H1 (cell line): ENCODE data around the gene PRRX1. TPM values are rescaled to one million over a fixed set of nuclear protein-coding genes. Genes with fewer than 3 reads are reported as not detected.

Experiments
- CTCF ChIA-PET: fragments of 300-600 bp; sonication (Branson Sonifier 250); formaldehyde crosslinking; loops from one replicate; lab custom pipeline; 2021; ENCODE audit not compliant: partially characterized antibody; lab: Charles Lee
- POLR2A ChIA-PET: fragments of 300-600 bp; sonication (Branson Sonifier 250); formaldehyde crosslinking; loops from one replicate; lab custom pipeline; 2021; ENCODE audit warnings: inconsistent platforms; ENCODE audit not compliant: partially characterized antibody; lab: Charles Lee
- DNase-seq, 2 experiments: peaks; one replicate each; pipeline versions ENCODE4 v3.0.0 to v3.0.0-alpha.2; 2010 to 2022; ENCODE audit warnings: low spot score in 2 of 2, low read depth in 1 of 2, mixed read lengths in 1 of 2
- FAIRE-seq: peaks from 2 replicates; lab custom pipeline; 2011; peaks lifted over from hg19 to GRCh38; lab: Jason Lieb, UNC
- H2AFZ ChIP-seq: 2 replicates; pipeline ENCODE4 v1.8.1; 2012; ENCODE audit warnings: low read length, inconsistent platforms
- H2AK5ac ChIP-seq: 2 replicates; pipeline ENCODE4 v1.6.1; 2013; ENCODE audit warnings: low read depth, low read length
- H2BK120ac ChIP-seq: replicated peaks from 2 replicates; pipeline ENCODE3; 2013; ENCODE audit warnings: low read depth, low read length, inconsistent platforms
- H2BK12ac ChIP-seq: 2 replicates; pipeline ENCODE4 v1.6.1; 2013; ENCODE audit warnings: low read depth, low read length
- H2BK15ac ChIP-seq: 2 replicates; pipeline ENCODE4 v1.6.1; 2013; ENCODE audit warnings: low read length
- H2BK20ac ChIP-seq: 2 replicates; pipeline ENCODE4 v1.6.1; 2013; ENCODE audit warnings: low read length
- H2BK5ac ChIP-seq: 2 replicates; pipeline ENCODE4 v1.6.1; 2013; ENCODE audit warnings: low read depth, low read length
- H3K14ac ChIP-seq: 2 replicates; pipeline ENCODE4 v1.6.1; 2013; ENCODE audit warnings: inconsistent platforms; ENCODE audit not compliant: insufficient read length
- H3K18ac ChIP-seq: 2 replicates; pipeline ENCODE4 v1.6.1; 2013; ENCODE audit warnings: low read length; ENCODE audit errors: extremely low read depth
- H3K23ac ChIP-seq: 2 replicates; pipeline ENCODE4 v1.6.1; 2013; ENCODE audit warnings: inconsistent platforms; ENCODE audit not compliant: insufficient read length
- H3K23me2 ChIP-seq: 2 replicates; pipeline ENCODE4 v1.6.1; 2013; ENCODE audit warnings: low read depth, low read length
- H3K27ac ChIP-seq: 2 replicates; pipeline ENCODE4 v1.6.1; 2011; ENCODE audit warnings: low read depth, low read length, inconsistent platforms
- H3K27me3 ChIP-seq, 4 experiments: replicated peaks in 1 of 4; 1 replicate in 1 of 4; 2 replicates in 3 of 4; pipeline versions ENCODE4 v1.6.1 to v1.8.1; 2011 to 2013; ENCODE audit warnings: low read length in 3 of 4, mild to moderate bottlenecking in 3 of 4, inconsistent platforms in 2 of 4, mixed read lengths in 2 of 4, moderate library complexity in 1 of 4; ENCODE audit not compliant: control insufficient read depth in 3 of 4, insufficient read depth in 3 of 4; ENCODE audit errors: extremely low read depth in 1 of 4
- H3K36me3 ChIP-seq, 4 experiments: 2 replicates each; pipeline versions ENCODE4 v1.6.1 to v1.8.1; 2011 to 2013; ENCODE audit warnings: mild to moderate bottlenecking in 4 of 4, low read length in 3 of 4, moderate library complexity in 2 of 4, control low read depth in 1 of 4, inconsistent platforms in 1 of 4; ENCODE audit not compliant: insufficient read depth in 4 of 4, control insufficient read depth in 2 of 4
- H3K4ac ChIP-seq: replicated peaks from 2 replicates; pipeline ENCODE3; 2013; ENCODE audit warnings: low read length, low read depth, mixed read lengths, inconsistent platforms; ENCODE audit not compliant: insufficient read length
- H3K4me1 ChIP-seq, 4 experiments: replicated peaks in 1 of 4; 1 replicate in 1 of 4; 2 replicates in 3 of 4; pipeline versions ENCODE4 v1.6.1 to v1.8.1; 2011 to 2013; ENCODE audit warnings: low read length in 3 of 4, inconsistent platforms in 2 of 4, mixed read lengths in 1 of 4; ENCODE audit not compliant: insufficient read depth in 4 of 4, control insufficient read depth in 3 of 4
- H3K4me2 ChIP-seq, 2 experiments: 2 replicates each; pipeline versions ENCODE4 v1.6.1 to v1.8.1; 2011 to 2013; ENCODE audit warnings: low read depth in 2 of 2, low read length in 2 of 2, control low read depth in 1 of 2, inconsistent platforms in 1 of 2, mild to moderate bottlenecking in 1 of 2; ENCODE audit not compliant: insufficient read depth in 1 of 2
- H3K4me3 ChIP-seq, 4 experiments: fragments of 200-600, 300-600 bp in 1 of 4; sonication (generic), shearing (Covaris generic), sonication (Bioruptor Twin) in 1 of 4; 2 replicates each; pipeline versions ENCODE4 v1.5.1 to v1.8.1; 2011 to 2016; ENCODE audit warnings: low read length in 4 of 4, low read depth in 3 of 4, control low read depth in 2 of 4, inconsistent platforms in 2 of 4, mild to moderate bottlenecking in 2 of 4, mixed read lengths in 1 of 4, moderate library complexity in 1 of 4; ENCODE audit not compliant: insufficient read depth in 2 of 4; ENCODE audit errors: extremely low read depth in 1 of 4
- H3K56ac ChIP-seq: replicated peaks from 2 replicates; pipeline ENCODE3; 2013; ENCODE audit warnings: low read depth, mild to moderate bottlenecking, mixed read lengths, low read length, inconsistent platforms; ENCODE audit not compliant: insufficient read length
- H3K79me1 ChIP-seq: 2 replicates; pipeline ENCODE4 v1.6.1; 2013; ENCODE audit warnings: low read depth, low read length, control low read depth
- H3K79me2 ChIP-seq, 2 experiments: 2 replicates each; pipeline versions ENCODE4 v1.6.1 to v1.8.1; 2012 to 2013; ENCODE audit warnings: low read length in 2 of 2, mild to moderate bottlenecking in 2 of 2, inconsistent platforms in 1 of 2; ENCODE audit not compliant: insufficient read depth in 2 of 2, control insufficient read depth in 1 of 2
- H3K9ac ChIP-seq, 4 experiments: replicated peaks in 1 of 4; 1 replicate in 1 of 4; 2 replicates in 3 of 4; pipeline versions ENCODE4 v1.6.1 to v1.8.1; 2011 to 2013; ENCODE audit warnings: low read depth in 3 of 4, low read length in 3 of 4, control low read depth in 2 of 4, mild to moderate bottlenecking in 2 of 4, moderate library complexity in 2 of 4, inconsistent platforms in 1 of 4; ENCODE audit errors: extremely low read depth in 1 of 4
- H3K9me3 ChIP-seq, 2 experiments: 2 replicates each; pipeline versions ENCODE4 v1.6.1 to v1.8.1; 2012 to 2013; ENCODE audit warnings: mild to moderate bottlenecking in 2 of 2, moderate library complexity in 2 of 2, control low read depth in 1 of 2, inconsistent platforms in 1 of 2, low read depth in 1 of 2, low read length in 1 of 2, mixed read lengths in 1 of 2; ENCODE audit not compliant: insufficient read depth in 2 of 2
- H4K20me1 ChIP-seq, 2 experiments: replicated peaks in 1 of 2; 2 replicates each; pipeline versions ENCODE3 to v1.8.1; 2011 to 2013; ENCODE audit warnings: inconsistent platforms in 2 of 2, low read length in 2 of 2, mild to moderate bottlenecking in 1 of 2; ENCODE audit not compliant: insufficient read depth in 2 of 2, control insufficient read depth in 1 of 2
- H4K5ac ChIP-seq: 2 replicates; pipeline ENCODE4 v1.6.1; 2013; ENCODE audit warnings: low read length, low read depth, mixed read lengths, inconsistent platforms; ENCODE audit not compliant: insufficient read length
- H4K8ac ChIP-seq: 2 replicates; pipeline ENCODE4 v1.8.0; 2013; ENCODE audit warnings: mild to moderate bottlenecking, moderate library complexity, low read length, inconsistent platforms; ENCODE audit not compliant: insufficient read depth; ENCODE audit errors: extremely low read depth
- H4K91ac ChIP-seq: replicated peaks from 2 replicates; pipeline ENCODE3; 2013; ENCODE audit warnings: low read length, mixed read lengths, inconsistent platforms; ENCODE audit not compliant: insufficient read length
- BACH1 ChIP-seq: IDR thresholded peaks from 2 replicates; pipeline ENCODE4 v1.6.1; 2012; ENCODE audit warnings: low read length, improper control_type of control experiment
- FOSL1 ChIP-seq: IDR thresholded peaks from 2 replicates; pipeline ENCODE4 v1.6.1; 2011; ENCODE audit warnings: mild to moderate bottlenecking, low read depth, low read length, moderate library complexity; ENCODE audit not compliant: insufficient read depth
- POLR2AphosphoS5 ChIP-seq: IDR thresholded peaks from 2 replicates; pipeline ENCODE4 v1.6.1; 2011; ENCODE audit warnings: low read depth, low read length
- RAD21 ChIP-seq, 2 experiments: IDR thresholded peaks in 1 of 2; conservative IDR thresholded peaks in 1 of 2; 2 replicates each; pipeline ENCODE4 v1.6.1; 2011; ENCODE audit warnings: low read depth in 2 of 2, low read length in 2 of 2, improper control_type of control experiment in 1 of 2, inconsistent platforms in 1 of 2, mild to moderate bottlenecking in 1 of 2, moderate library complexity in 1 of 2
- RNF2 ChIP-seq: fragments of 200-900, 300-1000 bp; sonication (generic); IDR thresholded peaks from 2 replicates; pipeline ENCODE4 v1.7.1; 2016; ENCODE audit warnings: borderline replicate concordance, low read depth, mild to moderate bottlenecking, antibody characterized with exemption, low read length; ENCODE audit not compliant: poor library complexity, severe bottlenecking; ENCODE audit errors: missing control alignments
- SP2 ChIP-seq: IDR thresholded peaks from 2 replicates; pipeline ENCODE4 v1.6.1; 2012; ENCODE audit warnings: mild to moderate bottlenecking, low read length, inconsistent platforms
- WGBS, 2 experiments: shearing (Covaris generic) in 1 of 2; methylation state at CpG; one replicate each; pipeline versions ENCODE4 v1.1.6 to v1.1.7; 2013 to 2015; ENCODE audit warnings: low lambda C conversion rate in 2 of 2, mixed read lengths in 2 of 2, inconsistent platforms in 1 of 2, low coverage in 1 of 2, missing lambda C conversion rate in 1 of 2; ENCODE audit not compliant: insufficient replicate concordance in 2 of 2, insufficient coverage in 1 of 2, insufficient read length in 1 of 2; ENCODE audit errors: extremely low coverage in 1 of 2, missing lambda C conversion rate in 1 of 2; 5-methylcytosine and 5-hydroxymethylcytosine counted together
- polyA plus RNA-seq, 7 experiments: library from polyadenylated mRNA; depleted of rRNA in 3 of 7; stranded (reverse) in 5 of 7; unstranded in 2 of 7; fragments of >200 nt in 5 of 7; fragments of 200-250 nt in 2 of 7; gene quantifications; 1 replicate in 5 of 7; 2 replicates in 1 of 7; 4 replicates in 1 of 7; pipeline versions ENCODE4 v1.2.1 to v1.2.3, GENCODE V29; 2011 to 2013; ENCODE audit warnings: missing spikeins in 2 of 7, mixed read lengths in 2 of 7
- total RNA-seq: library from RNA; stranded (reverse); fragmentation: NEBNext Ultra II Directional; extraction: Animal tissue kit (Norgen Biotek cat#: 25700); gene quantifications from 2 replicates; pipeline ENCODE4 v1.2.1, GENCODE V29; 2021
- TF ChIP-seq, protein P1 (sequence below): IDR thresholded peaks from 2 replicates; pipeline ENCODE4 v1.6.1; 2011; ENCODE audit warnings: low read length, improper control_type of control experiment

Gene PRRX1
- total and polyA plus RNA-seq, 2 of the 8 experiments (the other 6 are each of a cell fraction or from before 2014, with no cell fraction given) = not detected

DNA sequence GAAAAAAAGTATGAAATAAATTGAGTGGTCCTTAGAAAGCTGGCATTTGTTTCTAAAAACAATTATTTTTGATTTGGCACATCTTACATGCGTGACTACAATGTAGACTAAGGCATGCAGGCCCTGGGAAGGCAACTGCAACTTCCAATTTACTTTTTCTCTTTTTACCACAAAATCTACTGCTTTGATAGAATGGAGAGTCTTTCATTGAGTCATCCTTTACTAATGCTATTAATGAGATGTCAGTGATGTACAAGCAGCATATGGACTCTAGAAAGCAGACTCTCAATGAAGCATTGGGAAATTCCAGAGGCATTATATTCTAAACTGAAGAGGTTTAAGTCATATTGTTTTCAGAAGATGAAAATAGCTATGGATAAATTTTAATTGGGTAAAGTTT lies 29.6 kb upstream of the PRRX1 start:
- Histone ChIP-seq H3K9me3 (no peaks in the 10 kb centered on the region), H3K4me1 (peaks cover 0 to 3% (median 2%) of the 10 kb centered on the region in 4 experiments; a peak in 1 of 7 replicates), H3K79me1 (no peaks in the 10 kb centered on the region), H3K18ac (no peak overlapping the region), H2BK20ac (no peak overlapping the region), H3K4ac (no peak overlapping the region), H3K4me2 (no peak overlapping the region), H3K27ac (no peak overlapping the region), H4K20me1 (no peaks in the 10 kb centered on the region), H3K23ac (no peak overlapping the region), H2BK5ac (no peak overlapping the region), H3K14ac (no peak overlapping the region), H3K9ac (no peak overlapping the region), H3K27me3 (no peaks in the 10 kb centered on the region), H2AFZ (no peak overlapping the region), H4K8ac (no peak overlapping the region), H4K5ac (no peak overlapping the region), H3K23me2 (no peaks in the 10 kb centered on the region), H2BK15ac (no peak overlapping the region), H3K79me2 (no peaks in the 10 kb centered on the region), H3K36me3 (no peaks in the 10 kb centered on the region), H3K56ac (no peak overlapping the region), H4K91ac (no peak overlapping the region), H2AK5ac (no peak overlapping the region), H3K4me3 (no peak overlapping the region), H2BK12ac (no peak overlapping the region), H2BK120ac (no peak overlapping the region)
- no peak for DNase-seq
- no peak for FAIRE-seq
- ChIA-PET POLR2A (no interaction called here), CTCF (interaction anchor here (0.9 to 1.3 kb wide), 2 partner anchors 11 to 26 kb away, joined by 3 to 4 read pairs; no protein-coding TSS in a partner anchor)
- WGBS, 2 experiments = 92% methylated on average over 1 of the region's 1 CpG; no CpG with 5 or more reads in 1 of the 2 experiments
- TF ChIP-seq RNF2 (no peak), BACH1 (no peak), RAD21 (IDR thresholded peaks at IDR 0.05 in 1 of 2, conservative IDR thresholded peaks at IDR 0.05 in 1 of 2; ENCODE audit: low read depth in 2 of 2, low read length in 2 of 2) (no peak), FOSL1 (no peak), POLR2AphosphoS5 (no peak), SP2 (no peak)
- TF ChIP-seq, protein P1, sequence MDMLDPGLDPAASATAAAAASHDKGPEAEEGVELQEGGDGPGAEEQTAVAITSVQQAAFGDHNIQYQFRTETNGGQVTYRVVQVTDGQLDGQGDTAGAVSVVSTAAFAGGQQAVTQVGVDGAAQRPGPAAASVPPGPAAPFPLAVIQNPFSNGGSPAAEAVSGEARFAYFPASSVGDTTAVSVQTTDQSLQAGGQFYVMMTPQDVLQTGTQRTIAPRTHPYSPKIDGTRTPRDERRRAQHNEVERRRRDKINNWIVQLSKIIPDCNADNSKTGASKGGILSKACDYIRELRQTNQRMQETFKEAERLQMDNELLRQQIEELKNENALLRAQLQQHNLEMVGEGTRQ = no peak
